ENCODE measurements around the gene CT45A9. TPM values are rescaled to one million over a fixed set of nuclear protein-coding genes. Genes with fewer than 3 reads are reported as not detected.
"Not testable (repeated sequence)": the region's sequence is repeated elsewhere in the genome, so short reads cannot be mapped to it uniquely, and the experiment has no call there.

The CT45A9 gene
- total RNA-seq = not detected in 2 replicates

GRCh38 chrX:135871712-135872111, at the start of gene CT45A9:
TSS of gene CT45A9 (minus strand) at chrX:135871812. CDS start at chrX:135868061, 3,751 bp downstream.
- not testable (repeated sequence) for DNase-seq (ENCODE audit: low read depth, low spot score)

- DNase-seq (ENCODE audit: low read depth, low spot score) = not testable (repeated sequence)
Measured at GRCh38 chrX:135920516-135920915, 48.9 kb upstream of the CT45A9 start.

GRCh38 chrX:135914404-135914803, 42.8 kb upstream of the CT45A9 start:
- no peak for DNase-seq (ENCODE audit: low read depth, low spot score)

- DNase-seq (ENCODE audit: low read depth, low spot score) = no peak
Measured at GRCh38 chrX:135910251-135910650, 38.6 kb upstream of the CT45A9 start.

- DNase-seq (ENCODE audit: low read depth, low spot score) = no peak
Measured at GRCh38 chrX:135893294-135893817, 21.7 kb upstream of the CT45A9 start, which contains the start of the genes CT45A10 and SAGE1. TSS of gene CT45A10 (minus strand) at chrX:135893444. CDS start at chrX:135885344, 8,100 bp downstream. TSS of gene SAGE1 (plus strand) at chrX:135893716. CDS start at chrX:135896243, 2,527 bp downstream.

- DNase-seq (ENCODE audit: low read depth, low spot score) = no peak
Measured at GRCh38 chrX:135892781-135893180, 21.2 kb upstream of the CT45A9 start.

- no peak for DNase-seq (ENCODE audit: low read depth, low spot score)
Measured at GRCh38 chrX:135890087-135890585, 18.5 kb upstream of the CT45A9 start.

GRCh38 chrX:135888976-135889375, 17.4 kb upstream of the CT45A9 start:
- not testable (repeated sequence) for DNase-seq (ENCODE audit: low read depth, low spot score)

GRCh38 chrX:135888230-135888629, 16.6 kb upstream of the CT45A9 start:
- not testable (repeated sequence) for DNase-seq (ENCODE audit: low read depth, low spot score)

GRCh38 chrX:135882741-135883140, 11.1 kb upstream of the CT45A9 start:
- DNase-seq (ENCODE audit: low read depth, low spot score) = not testable (repeated sequence)

GRCh38 chrX:135854438-135854837, 17.2 kb downstream of the CT45A9 start, which contains the start of gene CT45A8:
TSS of gene CT45A8 (minus strand) at chrX:135854538. CDS start at chrX:135850783, 3,755 bp downstream.
- not testable (repeated sequence) for DNase-seq (ENCODE audit: low read depth, low spot score)

GRCh38 chrX:135837180-135837579, 34.4 kb downstream of the CT45A9 start, which contains the start of gene CT45A7:
TSS of gene CT45A7 (minus strand) at chrX:135837280. CDS start at chrX:135833533, 3,747 bp downstream.
- DNase-seq (ENCODE audit: low read depth, low spot score) = not testable (repeated sequence)

GRCh38 chrX:135819912-135820311, 51.7 kb downstream of the CT45A9 start, which contains the start of gene CT45A2:
TSS of gene CT45A2 (minus strand) at chrX:135820012. CDS start at chrX:135816265, 3,747 bp downstream.
- not testable (repeated sequence) for DNase-seq (ENCODE audit: low read depth, low spot score)

Other genes starting within 250 kb of the CT45A9 start
- not detected in 2 replicates for gene CT45A1, start 158.2 kb downstream of the CT45A9 start, total RNA-seq
- gene CT45A3, start 103.6 kb downstream of the CT45A9 start, total RNA-seq = not detected in 2 replicates
- gene CT45A5, start 86.3 kb downstream of the CT45A9 start, total RNA-seq = not detected in 2 replicates
- gene CT45A6, start 69.0 kb downstream of the CT45A9 start, total RNA-seq = not detected in 2 replicates
- gene CT45A2, start 51.8 kb downstream of the CT45A9 start, total RNA-seq = not detected in 2 replicates
- gene CT45A7, start 34.5 kb downstream of the CT45A9 start, total RNA-seq = not detected in 2 replicates
- not detected in 2 replicates for gene CT45A8, start 17.3 kb downstream of the CT45A9 start, total RNA-seq
- not detected in 2 replicates for gene CT45A10, start 21.6 kb upstream of the CT45A9 start, total RNA-seq
- gene SAGE1, start 21.9 kb upstream of the CT45A9 start, total RNA-seq = not detected in 2 replicates
- gene MMGT1, start 102.2 kb upstream of the CT45A9 start, total RNA-seq = 6.3 and 9.2 TPM in 2 replicates
- gene SLC9A6, start 113.6 kb upstream of the CT45A9 start, total RNA-seq = 18.3 and 21.1 TPM in 2 replicates

Data from pulmonary artery endothelial cell (primary cell).